HG03280 (cell line): ENCODE data around the gene RNF144B.

Experiments
- ATAC-seq: cut with Tn5 transposase; IDR thresholded peaks from one replicate; pipeline ENCODE4 v1.9.1; 2021; ENCODE audit warnings: mild to moderate bottlenecking, moderate library complexity; ENCODE audit not compliant: unreplicated experiment

Gene RNF144B

DNA sequence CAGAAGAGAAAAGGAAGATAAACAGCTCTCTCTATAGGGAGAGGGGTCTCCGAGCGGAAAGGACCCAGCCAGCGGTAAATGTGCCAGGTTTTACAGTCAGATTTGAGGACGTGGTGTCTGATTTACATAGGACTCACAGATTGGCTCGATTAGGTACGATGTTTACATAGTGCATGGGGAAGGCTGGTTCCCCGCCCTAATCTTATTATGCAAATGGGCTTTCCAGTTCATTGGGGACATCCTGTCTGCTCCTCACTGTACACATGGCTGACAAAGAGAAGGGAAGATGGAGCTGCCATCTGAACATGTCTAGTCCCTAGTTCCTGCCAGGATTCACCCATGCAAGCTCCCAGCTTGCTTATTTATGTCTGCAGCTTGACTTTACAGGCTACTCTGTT is 119.9 kb downstream of the RNF144B start:
- ATAC-seq = no peak

DNA sequence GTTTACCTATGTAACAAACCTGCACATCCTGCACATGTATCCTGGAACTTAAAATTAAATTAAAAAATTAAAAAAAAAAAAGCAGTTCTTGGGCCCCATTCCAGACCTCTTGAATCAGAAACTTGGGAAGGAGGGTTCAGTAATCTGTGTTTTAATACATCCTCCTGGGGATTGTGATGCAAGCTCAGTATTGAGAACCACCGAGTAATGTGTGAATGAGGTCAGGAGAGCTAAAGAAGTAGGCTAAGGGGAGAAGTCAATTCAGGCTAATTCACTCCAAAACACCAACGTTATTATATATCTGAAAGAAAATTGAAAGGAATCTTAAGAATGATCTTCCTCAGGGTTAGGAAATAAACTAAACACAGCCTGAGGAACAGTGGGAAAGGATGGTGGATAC is 120.4 kb downstream of the RNF144B start:
- no peak for ATAC-seq

DNA sequence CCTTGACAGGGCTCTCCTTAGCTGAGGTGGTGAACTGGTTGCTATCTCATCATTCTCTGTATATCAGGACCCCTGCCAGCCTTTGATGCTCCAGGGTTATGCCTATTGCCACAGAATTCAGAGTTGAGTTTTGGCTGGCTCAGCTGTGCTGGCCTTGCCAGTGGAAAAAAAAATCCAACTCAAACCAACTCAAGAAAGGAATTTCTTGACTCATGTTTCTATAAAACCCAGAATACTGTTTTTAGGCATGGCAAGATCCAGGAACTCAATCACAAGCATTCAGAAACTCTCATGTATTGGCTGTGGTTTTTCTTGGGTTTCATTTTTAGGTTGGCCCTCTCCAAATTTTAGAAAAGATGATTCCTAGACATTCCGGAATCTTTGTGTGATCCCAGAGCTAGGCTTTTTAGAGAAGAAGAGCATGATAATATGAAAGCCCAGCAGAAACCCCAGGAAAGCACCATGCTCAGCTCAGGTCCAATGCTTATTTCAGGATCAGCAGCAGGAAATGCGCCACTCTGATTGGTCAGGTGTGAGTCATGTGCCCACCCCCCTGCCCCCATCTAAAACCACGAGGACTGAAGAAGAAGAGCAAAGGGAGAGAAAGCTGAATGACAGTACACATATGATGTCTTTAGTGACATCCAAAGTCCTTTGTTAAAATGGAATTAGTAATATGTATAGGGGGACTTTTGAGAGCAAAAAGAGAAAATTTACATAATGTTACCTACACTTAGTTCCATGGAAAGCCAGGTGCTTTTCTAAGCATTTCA is 122.9 kb downstream of the RNF144B start:
- no peak for ATAC-seq

DNA sequence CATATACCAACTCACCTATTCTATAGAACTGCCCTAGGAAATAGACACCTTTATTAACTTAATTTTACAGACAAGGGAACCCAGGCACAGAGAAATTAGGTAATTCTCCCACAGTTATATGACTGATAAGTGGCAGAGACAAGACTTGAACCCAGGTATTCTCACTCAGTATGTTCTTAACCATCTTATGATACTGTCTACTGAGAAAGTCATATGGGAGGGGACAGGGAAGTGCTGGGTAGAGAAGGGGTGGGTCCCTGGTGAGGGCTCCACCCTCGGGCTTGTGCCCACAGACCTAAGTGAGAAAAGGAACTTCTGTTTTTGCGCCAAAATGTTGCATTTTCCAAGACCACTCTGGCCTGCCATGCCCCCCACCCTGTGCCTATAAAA is 123.5 kb downstream of the RNF144B start:
- ATAC-seq = no peak

DNA sequence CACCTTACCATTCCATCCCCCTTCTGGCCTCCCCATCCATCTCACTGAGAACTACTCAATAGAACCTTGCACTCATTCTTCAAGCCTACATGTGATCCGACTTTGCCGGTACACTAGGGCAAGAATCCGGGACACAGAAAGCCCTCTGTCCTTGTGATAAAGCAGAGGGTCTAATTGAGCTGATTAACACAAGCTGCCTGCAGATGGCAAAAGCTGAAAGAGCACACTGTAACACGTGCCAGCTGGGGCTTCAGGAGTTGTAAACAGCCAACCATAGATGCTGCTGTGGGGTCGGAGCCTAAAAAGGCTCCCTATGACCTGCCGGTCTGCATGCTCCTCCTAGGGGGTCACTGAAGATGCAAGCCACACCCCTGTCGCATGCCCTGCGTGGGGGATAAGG is 124.1 kb downstream of the RNF144B start:
- ATAC-seq = no peak

DNA sequence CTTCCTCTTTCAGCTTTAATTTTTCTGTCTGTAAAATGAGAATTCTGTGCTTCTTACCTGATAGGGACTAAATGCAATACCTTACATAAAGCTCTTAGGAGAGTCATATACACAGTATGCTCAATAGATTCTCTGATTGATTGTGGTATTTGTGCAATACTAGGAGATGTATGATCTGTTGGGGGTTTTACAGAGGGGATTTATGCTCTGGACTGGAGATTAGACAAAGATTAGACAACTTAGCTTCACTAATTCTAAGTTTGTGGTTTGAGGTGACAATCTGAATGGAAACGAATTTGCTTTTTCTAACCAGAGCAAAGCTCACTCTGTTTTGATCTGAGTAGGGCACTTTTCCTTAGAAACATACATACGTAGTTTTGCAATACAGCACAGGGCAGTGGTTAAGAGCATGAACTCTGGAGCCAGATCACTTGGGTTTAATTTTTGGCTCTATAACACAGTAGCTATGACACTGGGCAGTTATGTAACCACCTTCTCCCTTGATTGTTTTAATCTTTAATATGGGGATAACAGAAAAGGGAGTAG is 126.2 kb downstream of the RNF144B start:
- no peak for ATAC-seq

DNA sequence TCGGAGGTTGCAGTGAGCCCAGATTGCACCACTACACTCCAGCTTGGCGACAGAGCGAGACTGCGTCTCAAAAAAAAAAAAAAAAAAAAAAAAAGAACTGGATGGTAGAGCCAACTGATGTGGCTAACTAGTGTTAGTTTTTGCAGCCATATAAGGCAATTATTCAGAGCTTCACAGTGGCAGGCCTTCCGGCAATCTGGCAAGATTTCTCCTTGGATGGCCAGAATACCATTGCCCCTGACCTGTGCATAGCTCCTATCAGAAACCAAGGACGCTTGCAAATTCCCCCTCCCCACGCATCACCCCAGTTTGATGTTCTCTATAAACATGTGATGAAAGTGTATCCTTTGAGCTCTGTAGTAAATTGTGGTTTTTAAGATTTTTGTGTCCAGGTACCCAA is 127.0 kb downstream of the RNF144B start:
- ATAC-seq = no peak

DNA sequence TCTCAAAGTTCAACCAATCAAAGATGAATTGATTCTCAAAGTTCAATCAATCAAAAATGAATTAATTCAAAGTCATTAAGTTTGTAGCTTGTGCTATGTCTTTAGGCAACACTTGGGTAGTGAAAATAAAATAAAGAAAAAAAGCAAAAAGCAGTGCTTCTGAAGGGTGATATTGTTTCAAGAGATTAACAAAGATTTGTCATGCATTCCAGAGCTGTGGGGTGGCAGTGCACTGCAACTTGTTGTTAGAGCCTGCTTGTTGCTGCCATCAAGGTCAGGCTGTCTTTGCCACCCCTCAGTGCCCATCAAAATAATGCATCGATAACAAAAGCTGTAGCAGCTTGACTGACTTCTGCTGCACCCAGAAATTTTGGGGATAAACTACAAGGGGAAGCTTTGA is 128.6 kb downstream of the RNF144B start:
- ATAC-seq = no peak
